Ishikawa (cell line): ENCODE results near the gene HTRA2.

Experiments used
- EP300 ChIP-seq: IDR thresholded peaks from 2 replicates; pipeline ENCODE4 v1.6.1; 2012; ENCODE audit warnings: borderline replicate concordance
- TAF1 ChIP-seq: IDR thresholded peaks from 2 replicates; pipeline ENCODE4 v1.6.1; 2012; ENCODE audit warnings: low read depth, mild to moderate bottlenecking
- TEAD4 ChIP-seq: IDR thresholded peaks from 2 replicates; pipeline ENCODE4 v1.6.1; 2012
- TF ChIP-seq, protein P1 (sequence below): IDR thresholded peaks from 2 replicates; pipeline ENCODE4 v1.6.1; 2012
- TF ChIP-seq, protein P2 (sequence below): IDR thresholded peaks from 2 replicates; pipeline ENCODE4 v1.6.1; 2012
- TF ChIP-seq, protein P3 (sequence below): IDR thresholded peaks from 2 replicates; pipeline ENCODE4 v1.6.1; 2012; ENCODE audit warnings: low read depth, mild to moderate bottlenecking

DNA sequence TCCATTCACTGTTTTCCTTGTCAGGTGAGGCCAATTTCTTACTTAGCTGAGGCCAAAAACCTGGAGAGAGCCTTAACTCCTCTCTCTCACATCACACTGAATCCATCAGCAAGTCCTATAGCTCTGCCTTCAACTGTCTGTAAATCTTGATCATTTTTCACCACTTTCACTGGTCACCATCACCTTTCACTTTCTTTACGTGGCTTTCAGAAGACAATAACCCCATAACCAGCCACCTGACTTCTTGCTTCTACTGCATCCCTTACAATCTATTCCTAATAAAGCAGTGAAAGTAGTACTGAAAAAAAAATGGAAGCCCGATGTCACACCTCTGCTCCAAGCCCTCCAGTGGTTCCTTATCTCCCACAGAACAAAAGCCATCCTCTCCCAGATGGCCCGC, 16.3 kb downstream of the HTRA2 start:
- TF ChIP-seq, protein P1, sequence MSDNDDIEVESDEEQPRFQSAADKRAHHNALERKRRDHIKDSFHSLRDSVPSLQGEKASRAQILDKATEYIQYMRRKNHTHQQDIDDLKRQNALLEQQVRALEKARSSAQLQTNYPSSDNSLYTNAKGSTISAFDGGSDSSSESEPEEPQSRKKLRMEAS: no peak
- no peak for TF ChIP-seq EP300
- TF ChIP-seq, protein P2, sequence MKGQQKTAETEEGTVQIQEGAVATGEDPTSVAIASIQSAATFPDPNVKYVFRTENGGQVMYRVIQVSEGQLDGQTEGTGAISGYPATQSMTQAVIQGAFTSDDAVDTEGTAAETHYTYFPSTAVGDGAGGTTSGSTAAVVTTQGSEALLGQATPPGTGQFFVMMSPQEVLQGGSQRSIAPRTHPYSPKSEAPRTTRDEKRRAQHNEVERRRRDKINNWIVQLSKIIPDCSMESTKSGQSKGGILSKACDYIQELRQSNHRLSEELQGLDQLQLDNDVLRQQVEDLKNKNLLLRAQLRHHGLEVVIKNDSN: no peak
- TF ChIP-seq TEAD4: no peak
- TF ChIP-seq TAF1: no peak
- TF ChIP-seq, protein P3, sequence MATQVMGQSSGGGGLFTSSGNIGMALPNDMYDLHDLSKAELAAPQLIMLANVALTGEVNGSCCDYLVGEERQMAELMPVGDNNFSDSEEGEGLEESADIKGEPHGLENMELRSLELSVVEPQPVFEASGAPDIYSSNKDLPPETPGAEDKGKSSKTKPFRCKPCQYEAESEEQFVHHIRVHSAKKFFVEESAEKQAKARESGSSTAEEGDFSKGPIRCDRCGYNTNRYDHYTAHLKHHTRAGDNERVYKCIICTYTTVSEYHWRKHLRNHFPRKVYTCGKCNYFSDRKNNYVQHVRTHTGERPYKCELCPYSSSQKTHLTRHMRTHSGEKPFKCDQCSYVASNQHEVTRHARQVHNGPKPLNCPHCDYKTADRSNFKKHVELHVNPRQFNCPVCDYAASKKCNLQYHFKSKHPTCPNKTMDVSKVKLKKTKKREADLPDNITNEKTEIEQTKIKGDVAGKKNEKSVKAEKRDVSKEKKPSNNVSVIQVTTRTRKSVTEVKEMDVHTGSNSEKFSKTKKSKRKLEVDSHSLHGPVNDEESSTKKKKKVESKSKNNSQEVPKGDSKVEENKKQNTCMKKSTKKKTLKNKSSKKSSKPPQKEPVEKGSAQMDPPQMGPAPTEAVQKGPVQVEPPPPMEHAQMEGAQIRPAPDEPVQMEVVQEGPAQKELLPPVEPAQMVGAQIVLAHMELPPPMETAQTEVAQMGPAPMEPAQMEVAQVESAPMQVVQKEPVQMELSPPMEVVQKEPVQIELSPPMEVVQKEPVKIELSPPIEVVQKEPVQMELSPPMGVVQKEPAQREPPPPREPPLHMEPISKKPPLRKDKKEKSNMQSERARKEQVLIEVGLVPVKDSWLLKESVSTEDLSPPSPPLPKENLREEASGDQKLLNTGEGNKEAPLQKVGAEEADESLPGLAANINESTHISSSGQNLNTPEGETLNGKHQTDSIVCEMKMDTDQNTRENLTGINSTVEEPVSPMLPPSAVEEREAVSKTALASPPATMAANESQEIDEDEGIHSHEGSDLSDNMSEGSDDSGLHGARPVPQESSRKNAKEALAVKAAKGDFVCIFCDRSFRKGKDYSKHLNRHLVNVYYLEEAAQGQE: no peak
